ENCODE results near the gene GRIA3. TPM values are rescaled to one million over a fixed set of nuclear protein-coding genes. Genes with fewer than 3 reads are reported as not detected.

GRIA3 gene
- total and polyA plus RNA-seq, 2 donors (not counting 1 experiment from before 2014, with no cell fraction given): 0.52 to 2.3 TPM

DNA sequence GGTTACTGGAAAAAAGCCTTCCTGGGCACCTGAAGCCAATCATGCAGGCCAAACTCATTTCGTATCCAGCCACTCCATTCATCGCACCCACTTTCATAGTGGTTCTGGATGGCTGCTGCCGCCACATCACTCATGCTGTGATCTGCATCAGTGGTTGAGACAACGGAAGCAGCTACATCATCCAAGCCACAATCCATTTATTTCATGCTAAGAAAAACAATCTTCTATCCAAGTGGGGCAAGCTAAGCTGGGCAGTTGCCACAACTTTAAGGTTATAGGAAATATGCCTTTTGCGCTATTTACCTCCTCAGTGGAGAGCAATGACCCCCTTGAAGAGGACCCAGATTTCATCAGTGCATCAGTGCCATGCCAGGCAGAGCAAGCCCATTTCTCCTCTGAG lies 124.6 kb downstream of the GRIA3 start:
- H3K36me3 ChIP-seq (ENCODE audit: control insufficient read depth, insufficient read depth, low read length): no peaks in the 10 kb centered on the region
- no peak overlapping the region for H3K4me3 ChIP-seq (replicated peaks in 1 of 4; ENCODE audit: control extremely low read depth in 1 of 4, insufficient read depth in 1 of 4, low read depth in 3 of 4, low read length in 4 of 4)
- H3K27ac ChIP-seq (ENCODE audit: insufficient read depth, low read length): no peak overlapping the region
- no peaks in the 10 kb centered on the region for H3K4me1 ChIP-seq (ENCODE audit: control insufficient read depth, extremely low read depth, insufficient read depth, low read length)
- no peaks in the 10 kb centered on the region for H3K79me2 ChIP-seq (ENCODE audit: control insufficient read depth, insufficient read depth, low read length)
- no peak overlapping the region for H2AFZ ChIP-seq (ENCODE audit: low read length)
- peak in 1 of 2 donors; percentile 63 for DNase-seq (ENCODE audit: low read depth in 2 of 2)
- no peak overlapping the region for H3K4me2 ChIP-seq (ENCODE audit: extremely low read depth, insufficient read depth, low read length)
- TF ChIP-seq, protein P1, sequence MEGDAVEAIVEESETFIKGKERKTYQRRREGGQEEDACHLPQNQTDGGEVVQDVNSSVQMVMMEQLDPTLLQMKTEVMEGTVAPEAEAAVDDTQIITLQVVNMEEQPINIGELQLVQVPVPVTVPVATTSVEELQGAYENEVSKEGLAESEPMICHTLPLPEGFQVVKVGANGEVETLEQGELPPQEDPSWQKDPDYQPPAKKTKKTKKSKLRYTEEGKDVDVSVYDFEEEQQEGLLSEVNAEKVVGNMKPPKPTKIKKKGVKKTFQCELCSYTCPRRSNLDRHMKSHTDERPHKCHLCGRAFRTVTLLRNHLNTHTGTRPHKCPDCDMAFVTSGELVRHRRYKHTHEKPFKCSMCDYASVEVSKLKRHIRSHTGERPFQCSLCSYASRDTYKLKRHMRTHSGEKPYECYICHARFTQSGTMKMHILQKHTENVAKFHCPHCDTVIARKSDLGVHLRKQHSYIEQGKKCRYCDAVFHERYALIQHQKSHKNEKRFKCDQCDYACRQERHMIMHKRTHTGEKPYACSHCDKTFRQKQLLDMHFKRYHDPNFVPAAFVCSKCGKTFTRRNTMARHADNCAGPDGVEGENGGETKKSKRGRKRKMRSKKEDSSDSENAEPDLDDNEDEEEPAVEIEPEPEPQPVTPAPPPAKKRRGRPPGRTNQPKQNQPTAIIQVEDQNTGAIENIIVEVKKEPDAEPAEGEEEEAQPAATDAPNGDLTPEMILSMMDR (conservative IDR thresholded peaks at IDR 0.05 in 1 of 2, IDR thresholded peaks at IDR 0.05 in 1 of 2; ENCODE audit: low read depth in 1 of 2, low read length in 2 of 2): no peak
- no peak for TF ChIP-seq EZH2 (IDR thresholded peaks at IDR 0.05; ENCODE audit: low read length, missing control alignments)
- no peaks in the 10 kb centered on the region for H3K27me3 ChIP-seq (ENCODE audit: control insufficient read depth, insufficient read depth, low read length)
- no peaks in the 10 kb centered on the region for H3K9me3 ChIP-seq (ENCODE audit: control insufficient read depth, insufficient read depth, low read depth, low read length)
- no peak overlapping the region for H3K9ac ChIP-seq (ENCODE audit: insufficient read depth, low read length)
- H4K20me1 ChIP-seq (ENCODE audit: control insufficient read depth, extremely low read depth, insufficient read depth, low read length): no peaks in the 10 kb centered on the region

DNA sequence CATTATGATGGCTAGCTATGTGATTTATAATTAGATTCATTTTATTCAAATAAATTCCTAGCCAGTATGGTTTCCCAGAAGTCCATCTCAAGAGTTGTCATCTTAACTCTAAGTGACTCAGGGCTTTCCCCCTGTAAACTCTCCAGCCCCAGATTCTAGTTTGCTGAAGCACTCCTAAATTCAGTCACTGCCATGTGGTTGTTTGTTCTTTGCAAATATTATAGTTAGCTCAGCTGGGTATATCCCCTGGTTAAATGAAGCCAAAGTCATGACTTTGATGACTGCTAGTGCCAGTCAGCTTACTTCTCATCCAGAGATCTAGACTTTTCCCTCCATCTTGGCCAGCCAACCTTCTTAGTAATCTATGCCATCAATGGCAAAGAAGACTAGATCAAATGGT lies 126.0 kb downstream of the GRIA3 start:
- H2AFZ ChIP-seq (ENCODE audit: low read length): no peak overlapping the region
- no peaks in the 10 kb centered on the region for H3K36me3 ChIP-seq (ENCODE audit: control insufficient read depth, insufficient read depth, low read length)
- no peaks in the 10 kb centered on the region for H3K79me2 ChIP-seq (ENCODE audit: control insufficient read depth, insufficient read depth, low read length)
- no peak overlapping the region for H3K27ac ChIP-seq (ENCODE audit: insufficient read depth, low read length)
- H3K9ac ChIP-seq (ENCODE audit: insufficient read depth, low read length): no peak overlapping the region
- no peak for TF ChIP-seq EZH2 (IDR thresholded peaks at IDR 0.05; ENCODE audit: low read length, missing control alignments)
- TF ChIP-seq, protein P1 (conservative IDR thresholded peaks at IDR 0.05 in 1 of 2, IDR thresholded peaks at IDR 0.05 in 1 of 2; ENCODE audit: low read depth in 1 of 2, low read length in 2 of 2): no peak
- H3K4me2 ChIP-seq (ENCODE audit: extremely low read depth, insufficient read depth, low read length): no peak overlapping the region
- DNase-seq (ENCODE audit: low read depth in 2 of 2): no peak
- no peak overlapping the region for H3K4me3 ChIP-seq (replicated peaks in 1 of 4; ENCODE audit: control extremely low read depth in 1 of 4, insufficient read depth in 1 of 4, low read depth in 3 of 4, low read length in 4 of 4)
- H3K27me3 ChIP-seq (ENCODE audit: control insufficient read depth, insufficient read depth, low read length): no peaks in the 10 kb centered on the region
- H4K20me1 ChIP-seq (ENCODE audit: control insufficient read depth, extremely low read depth, insufficient read depth, low read length): no peaks in the 10 kb centered on the region
- H3K4me1 ChIP-seq (ENCODE audit: control insufficient read depth, extremely low read depth, insufficient read depth, low read length): no peaks in the 10 kb centered on the region
- H3K9me3 ChIP-seq (ENCODE audit: control insufficient read depth, insufficient read depth, low read depth, low read length): no peaks in the 10 kb centered on the region

GRCh38 chrX:123311486-123311885 lies 127.4 kb downstream of the GRIA3 start:
- Histone ChIP-seq H3K4me2 (ENCODE audit: extremely low read depth, insufficient read depth, low read length) (no peak overlapping the region), H3K79me2 (ENCODE audit: control insufficient read depth, insufficient read depth, low read length) (no peaks in the 10 kb centered on the region), H3K27me3 (ENCODE audit: control insufficient read depth, insufficient read depth, low read length) (no peaks in the 10 kb centered on the region), H2AFZ (ENCODE audit: low read length) (no peak overlapping the region), H3K4me3 (replicated peaks in 1 of 4; ENCODE audit: control extremely low read depth in 1 of 4, insufficient read depth in 1 of 4, low read depth in 3 of 4, low read length in 4 of 4) (no peak overlapping the region), H4K20me1 (ENCODE audit: control insufficient read depth, extremely low read depth, insufficient read depth, low read length) (no peaks in the 10 kb centered on the region), H3K4me1 (ENCODE audit: control insufficient read depth, extremely low read depth, insufficient read depth, low read length) (no peaks in the 10 kb centered on the region), H3K27ac (ENCODE audit: insufficient read depth, low read length) (no peak overlapping the region), H3K9me3 (ENCODE audit: control insufficient read depth, insufficient read depth, low read depth, low read length) (no peaks in the 10 kb centered on the region), H3K9ac (ENCODE audit: insufficient read depth, low read length) (no peak overlapping the region), H3K36me3 (ENCODE audit: control insufficient read depth, insufficient read depth, low read length) (no peaks in the 10 kb centered on the region)
- DNase-seq (ENCODE audit: low read depth in 2 of 2): no peak
- TF ChIP-seq EZH2 (IDR thresholded peaks at IDR 0.05; ENCODE audit: low read length, missing control alignments): no peak
- TF ChIP-seq, protein P1 (conservative IDR thresholded peaks at IDR 0.05 in 1 of 2, IDR thresholded peaks at IDR 0.05 in 1 of 2; ENCODE audit: low read depth in 1 of 2, low read length in 2 of 2): no peak

All from fibroblast of lung (primary cell).